Gastroesophageal sphincter (tissue), 3 donors: ENCODE measurements around the gene PAPPA.

ENCODE experiments used
- CTCF ChIP-seq, 4 experiments: fragments of 200-600 bp in 2 of 4; fragments of 450-650 bp in 2 of 4; sonication (generic) in 1 of 4; IDR thresholded peaks; one replicate each; pipeline ENCODE4 v1.5.1; 2017 to 2019; ENCODE audit warnings: antibody characterized with exemption in 4 of 4, mild to moderate bottlenecking in 2 of 4, moderate library complexity in 2 of 4
- POLR2A ChIP-seq, 2 donors: fragments of 450-650 bp; IDR thresholded peaks; one replicate each; pipeline ENCODE4 v1.6.1; 2017; ENCODE audit warnings: antibody characterized with exemption in 2 of 2, mild to moderate bottlenecking in 2 of 2, moderate library complexity in 1 of 2
- POLR2AphosphoS5 ChIP-seq: sonication (generic); formaldehyde crosslinking; IDR thresholded peaks from one replicate; pipeline ENCODE4 v1.6.1; 2017; ENCODE audit warnings: antibody characterized with exemption

- no peak for TF ChIP-seq CTCF (IDR thresholded peaks at IDR 0.05)
- no peak for TF ChIP-seq POLR2AphosphoS5
- TF ChIP-seq POLR2A (IDR thresholded peaks at IDR 0.05): no peak
Observed at GRCh38 chr9:116327701-116328405, 174.3 kb downstream of the PAPPA start.
